Fibroblast of the aortic adventitia (primary cell): Measurements from ENCODE around the gene ZBTB6. TPM values are rescaled to one million over a fixed set of nuclear protein-coding genes. Genes with fewer than 3 reads are reported as not detected.
A peak's percentile ranks its signal among the peaks of the same experiment; 100 is the strongest.

Experiments
- DNase-seq: peaks from one replicate; pipeline ENCODE4 v3.0.0-alpha.2; 2010; ENCODE audit warnings: low read depth
- H3K4me3 ChIP-seq: 2 replicates; pipeline ENCODE4 v1.5.1; 2011; ENCODE audit warnings: low read depth, mild to moderate bottlenecking, control low read depth, low read length, moderate library complexity
- total RNA-seq: library from RNA; depleted of rRNA; stranded (reverse); fragments of >200 nt; gene quantifications from 2 replicates; pipeline ENCODE4 v1.2.3, GENCODE V29; 2012; ENCODE audit warnings: low replicate concordance
- TF ChIP-seq, protein P1 (sequence below): IDR thresholded peaks from 2 replicates; pipeline ENCODE4 v1.5.1; 2011; ENCODE audit warnings: mild to moderate bottlenecking, low read length, control low read depth, inconsistent platforms; ENCODE audit not compliant: insufficient read depth

Gene ZBTB6
- total RNA-seq, 1 donor, result 17.7 TPM

- TF ChIP-seq, protein P1, sequence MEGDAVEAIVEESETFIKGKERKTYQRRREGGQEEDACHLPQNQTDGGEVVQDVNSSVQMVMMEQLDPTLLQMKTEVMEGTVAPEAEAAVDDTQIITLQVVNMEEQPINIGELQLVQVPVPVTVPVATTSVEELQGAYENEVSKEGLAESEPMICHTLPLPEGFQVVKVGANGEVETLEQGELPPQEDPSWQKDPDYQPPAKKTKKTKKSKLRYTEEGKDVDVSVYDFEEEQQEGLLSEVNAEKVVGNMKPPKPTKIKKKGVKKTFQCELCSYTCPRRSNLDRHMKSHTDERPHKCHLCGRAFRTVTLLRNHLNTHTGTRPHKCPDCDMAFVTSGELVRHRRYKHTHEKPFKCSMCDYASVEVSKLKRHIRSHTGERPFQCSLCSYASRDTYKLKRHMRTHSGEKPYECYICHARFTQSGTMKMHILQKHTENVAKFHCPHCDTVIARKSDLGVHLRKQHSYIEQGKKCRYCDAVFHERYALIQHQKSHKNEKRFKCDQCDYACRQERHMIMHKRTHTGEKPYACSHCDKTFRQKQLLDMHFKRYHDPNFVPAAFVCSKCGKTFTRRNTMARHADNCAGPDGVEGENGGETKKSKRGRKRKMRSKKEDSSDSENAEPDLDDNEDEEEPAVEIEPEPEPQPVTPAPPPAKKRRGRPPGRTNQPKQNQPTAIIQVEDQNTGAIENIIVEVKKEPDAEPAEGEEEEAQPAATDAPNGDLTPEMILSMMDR, result no peak
- peak; percentile 56 for DNase-seq
- no peak overlapping the region for H3K4me3 ChIP-seq
Measured at GRCh38 chr9:122949696-122950095, 36.6 kb upstream of the ZBTB6 start.

DNA sequence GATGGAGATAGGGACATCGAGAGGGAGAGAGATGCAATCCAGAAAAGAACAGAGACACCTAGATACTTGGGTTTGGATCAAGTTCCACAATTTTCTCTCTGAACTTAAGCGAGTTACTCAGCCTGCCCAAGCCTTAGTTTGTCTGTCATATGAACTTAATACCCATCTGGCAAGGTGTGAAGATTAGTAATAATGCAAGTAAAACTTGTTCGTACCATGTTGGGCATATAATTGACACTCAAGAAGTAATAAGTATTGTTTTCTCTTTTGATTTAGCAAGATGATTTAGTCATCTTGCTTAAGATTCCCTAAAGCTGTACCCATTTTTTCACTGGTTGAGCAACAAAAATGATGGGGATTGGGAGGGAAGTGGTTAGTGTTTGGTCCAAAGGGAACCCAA is 35.2 kb upstream of the ZBTB6 start:
- no peak for DNase-seq
- H3K4me3 ChIP-seq, result no peak overlapping the region
- TF ChIP-seq, protein P1, result no peak

DNA sequence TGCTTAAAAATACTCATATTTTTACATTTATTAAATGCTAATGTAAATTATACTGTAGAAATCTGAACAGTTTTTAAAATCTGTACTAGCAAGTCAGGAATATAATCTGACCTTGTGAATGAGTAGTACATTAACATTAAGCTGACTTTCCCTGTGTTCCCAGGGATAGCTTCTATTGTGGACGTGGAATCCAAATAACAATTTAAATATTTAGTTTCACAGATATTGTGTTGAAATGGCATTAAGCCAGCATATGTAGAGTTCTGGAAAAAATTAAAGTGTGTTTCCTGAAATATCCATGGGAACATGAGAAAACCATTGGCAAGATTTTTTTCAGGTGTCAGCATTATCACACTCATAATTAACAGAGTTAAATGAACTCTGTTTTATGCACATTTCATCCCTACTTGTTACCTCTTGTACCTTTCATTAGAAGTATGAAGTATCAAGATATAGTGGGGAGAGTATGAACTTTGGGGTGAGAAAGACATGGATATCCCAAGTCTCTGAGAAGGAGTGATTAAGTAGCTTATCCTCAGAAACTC is 33.4 kb upstream of the ZBTB6 start:
- no peak for DNase-seq
- TF ChIP-seq, protein P1, result no peak
- no peak overlapping the region for H3K4me3 ChIP-seq

DNA sequence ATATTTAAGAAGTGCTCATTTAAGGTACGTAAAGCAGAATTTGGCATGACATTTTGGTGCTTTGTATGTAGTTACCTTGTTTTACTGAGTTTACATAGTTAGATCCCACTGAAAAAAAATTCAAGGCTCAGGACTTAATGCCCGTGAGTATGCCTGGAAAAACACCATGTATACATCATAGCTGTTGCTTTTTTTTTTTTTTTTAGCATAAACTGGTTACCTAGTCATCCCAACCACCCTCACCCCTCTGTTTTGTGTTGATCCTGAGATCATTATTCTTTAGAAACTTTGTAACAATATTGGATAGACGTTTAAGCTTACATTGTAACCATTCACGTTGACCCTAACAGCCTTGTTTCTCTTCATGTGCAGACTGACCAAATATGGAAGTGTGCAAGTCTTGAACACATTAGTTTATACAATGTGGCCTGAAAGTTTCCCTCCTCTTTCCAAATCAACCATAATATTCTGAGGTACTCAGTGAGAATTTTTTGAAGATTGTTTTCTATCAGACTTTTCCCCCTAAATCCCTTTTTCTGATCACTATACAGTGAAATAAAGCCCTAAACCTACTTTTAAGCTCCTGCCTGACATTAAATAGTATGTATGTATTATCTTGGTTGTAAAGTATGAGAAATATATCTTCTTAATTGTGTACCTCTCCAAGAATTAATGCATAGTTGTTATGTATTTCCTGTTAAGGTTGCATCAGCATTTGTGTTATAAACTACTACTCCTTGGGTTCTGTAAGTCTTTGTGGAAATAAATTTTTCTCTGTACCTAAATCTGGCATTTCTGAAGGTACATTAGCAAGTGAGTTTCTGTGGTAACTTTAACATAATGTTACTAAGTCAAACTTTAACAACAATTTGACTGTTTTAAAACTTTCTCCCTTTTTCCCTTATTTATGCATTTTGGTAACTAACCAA is 32.1 kb upstream of the ZBTB6 start:
- TF ChIP-seq, protein P1, result no peak
- no peak for DNase-seq
- H3K4me3 ChIP-seq, result no peak overlapping the region

GRCh38 chr9:122941582-122942234 is 28.6 kb upstream of the ZBTB6 start:
- peak overlapping the region; percentile 89 for H3K4me3 ChIP-seq
- peak; percentile 60 for DNase-seq
- TF ChIP-seq, protein P1, result no peak

GRCh38 chr9:122940749-122941581 is 27.8 kb upstream of the ZBTB6 start, which contains the start of gene RABGAP1:
RABGAP1 (plus strand) TSS chr9:122941020; CDS start chr9:122957060, 16,040 bp downstream.
- peak; percentile 97 for DNase-seq
- TF ChIP-seq, protein P1, result no peak
- H3K4me3 ChIP-seq, result peak within 1 kb of the TSS; percentile 89
